Measurements from ENCODE around the gene GLRX3. TPM values are rescaled to one million over a fixed set of nuclear protein-coding genes. Genes with fewer than 3 reads are reported as not detected.

GLRX3 gene
- total and polyA plus RNA-seq, 2 of the 13 experiments (the other 11 are each of a cell fraction or from before 2014, with no cell fraction given) = 91.4 to 135 TPM

- H3K36me3 ChIP-seq (replicated peaks in 1 of 2; ENCODE audit: control insufficient read depth in 1 of 2, insufficient read depth in 2 of 2, low read length in 2 of 2) = peaks cover 11 to 43% of the 10 kb centered on the region in 2 experiments; a peak in 4 of 5 replicates
- no TSS peak for BruUV-seq (replicated peaks)
- no peak overlapping the region for H2AFZ ChIP-seq (ENCODE audit: low read length)
- H3K27ac ChIP-seq (ENCODE audit: extremely low read length, insufficient read depth, low read length) = no peak overlapping the region
- H3K4me2 ChIP-seq (ENCODE audit: low read depth, low read length) = no peak overlapping the region
- DNase-seq (ENCODE audit: low spot score) = no peak
- WGBS (ENCODE audit: low lambda C conversion rate) = 98% methylated on average over 4 of the region's 4 CpGs
- TF ChIP-seq MED13 (CRISPR knock-in tag; IDR thresholded peaks at IDR 0.05) (no peak), CSRNP1 (CRISPR knock-in tag; IDR thresholded peaks at IDR 0.05) (no peak), HCFC1 (IDR thresholded peaks at IDR 0.05; ENCODE audit: low read depth, low read length) (no peak), TRIM24 (CRISPR knock-in tag; IDR thresholded peaks at IDR 0.05) (no peak), HIC2 (CRISPR knock-in tag; IDR thresholded peaks at IDR 0.05; ENCODE audit: low read depth) (no peak), ZNF350 (CRISPR knock-in tag; IDR thresholded peaks at IDR 0.05; ENCODE audit: borderline replicate concordance, low read depth) (no peak), ZNF577 (CRISPR knock-in tag; IDR thresholded peaks at IDR 0.05; ENCODE audit: borderline replicate concordance, low read depth) (no peak)
- peaks cover 24% of the 10 kb centered on the region for H4K20me1 ChIP-seq (ENCODE audit: insufficient read depth, low read length)
- ATAC-seq = no peak
- intact Hi-C loops (cut with micrococcal nuclease; ENCODE audit: unreplicated experiment) = no loop called here
- no peaks in the 10 kb centered on the region for H3K27me3 ChIP-seq (ENCODE audit: control insufficient read depth in 1 of 2, insufficient read depth in 2 of 2, low read length in 2 of 2)
- FAIRE-seq = no peak
- ChIA-PET POLR2A (no interaction called here), CTCF (ENCODE audit: low intra/inter-chr PET ratio, low total read pairs) (no interaction called here)
- in situ Hi-C loops (cut with HindIII; ENCODE audit: extremely low pct_ligation_motif_present, low pct_unique_long_range_greater_than_20kb) = no loop called here
- no peaks in the 10 kb centered on the region for H3K9me3 ChIP-seq (ENCODE audit: low read length)
- H3K79me2 ChIP-seq (ENCODE audit: insufficient read depth, low read length) = peaks cover 87% of the 10 kb centered on the region
- no peak overlapping the region for H3K9ac ChIP-seq (ENCODE audit: insufficient read depth, low read depth, low read length)
- peaks cover 11% of the 10 kb centered on the region for H3K4me1 ChIP-seq (ENCODE audit: insufficient read depth, low read length)
- H3K4me3 ChIP-seq (replicated peaks in 1 of 3; ENCODE audit: insufficient read depth in 1 of 3, low read depth in 2 of 3, low read length in 3 of 3) = no peak overlapping the region
Observed at GRCh38 chr10:130146042-130146441, 9.9 kb downstream of the GLRX3 start.

All from HepG2 (cell line).